ENCODE measurements around the gene SGMS1. TPM values are rescaled to one million over a fixed set of nuclear protein-coding genes. Genes with fewer than 3 reads are reported as not detected.
"Not testable (repeated sequence)": the region's sequence is repeated elsewhere in the genome, so short reads cannot be mapped to it uniquely, and the experiment has no call there.

SGMS1 gene
- total and polyA plus RNA-seq, 4 experiments from 2014 or later = 10.0 to 33.0 (median 20.3) TPM

DNA sequence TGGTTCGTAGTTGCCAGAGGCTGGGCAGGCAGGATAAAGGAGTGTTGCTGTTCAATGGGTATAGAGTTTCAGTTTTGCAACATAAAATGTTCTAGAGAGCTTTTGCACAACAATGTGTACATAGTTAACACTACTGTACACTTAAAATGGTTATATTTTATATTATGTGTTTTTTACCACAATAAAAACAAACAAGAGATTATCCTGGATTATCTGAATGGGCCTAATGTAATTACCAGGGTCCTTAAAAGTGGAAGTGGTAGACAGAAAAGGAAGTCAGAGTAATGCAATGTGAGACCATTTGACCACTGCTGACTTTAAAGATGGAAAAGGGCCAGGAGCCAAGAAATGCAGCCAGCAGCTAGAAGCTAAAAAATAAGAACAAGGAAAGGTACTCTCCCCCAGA is 159.7 kb downstream of the SGMS1 start:
- Mint-ChIP-seq H3K27ac (no peak overlapping the region), H3K36me3 (peaks cover 33 to 39% of the 10 kb centered on the region in 2 donors), H3K4me1 (peaks cover 14 to 25% (median 17%) of the 10 kb centered on the region in 4 donors), H3K4me3 (no peak overlapping the region), H3K27me3 (no peaks in the 10 kb centered on the region), H3K9me3 (no peaks in the 10 kb centered on the region)
- H3K36me3 ChIP-seq (ENCODE audit: insufficient read depth, low read length) = no peaks in the 10 kb centered on the region
- POLR2A ChIA-PET (ENCODE audit: partially characterized antibody) = no interaction called here
- H3K27me3 ChIP-seq (ENCODE audit: insufficient read depth, low read length) = no peaks in the 10 kb centered on the region
- CTCF ChIA-PET (ENCODE audit: partially characterized antibody) = no interaction called here
- H3K4me1 ChIP-seq (ENCODE audit: insufficient read depth, low read length) = peaks cover 4% of the 10 kb centered on the region
- DNase-seq = no peak
- H3K4me3 ChIP-seq (ENCODE audit: low read length in 2 of 2) = no peak overlapping the region
- intact Hi-C loops (cut with micrococcal nuclease) = no loop called here
- H3K9me3 ChIP-seq (ENCODE audit: control insufficient read depth in 1 of 2, low read length in 2 of 2) = no peaks in the 10 kb centered on the region
- H3K27ac ChIP-seq (ENCODE audit: low read depth, low read length) = no peak overlapping the region

DNA sequence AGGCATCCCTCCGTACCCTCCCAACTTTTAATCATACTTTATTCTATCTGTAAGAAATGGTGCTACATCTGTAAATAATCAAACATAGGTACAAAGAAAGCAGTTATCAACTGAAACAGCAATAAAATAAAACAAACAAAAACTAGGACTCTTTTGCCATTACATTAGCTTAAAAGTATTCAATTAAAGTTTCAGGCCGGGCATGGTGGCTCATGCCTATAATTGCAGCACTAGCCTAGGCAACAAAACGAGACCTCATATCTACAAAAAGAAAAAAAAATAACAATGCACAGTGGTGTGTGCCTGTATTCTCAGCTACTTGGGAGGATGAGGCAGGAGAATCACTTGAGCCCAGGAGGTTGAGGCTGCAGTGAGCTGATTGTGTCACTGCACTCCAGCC is 161.9 kb downstream of the SGMS1 start:
- POLR2A ChIA-PET (ENCODE audit: partially characterized antibody) = no interaction called here
- intact Hi-C loops (cut with micrococcal nuclease) = no loop called here

DNA sequence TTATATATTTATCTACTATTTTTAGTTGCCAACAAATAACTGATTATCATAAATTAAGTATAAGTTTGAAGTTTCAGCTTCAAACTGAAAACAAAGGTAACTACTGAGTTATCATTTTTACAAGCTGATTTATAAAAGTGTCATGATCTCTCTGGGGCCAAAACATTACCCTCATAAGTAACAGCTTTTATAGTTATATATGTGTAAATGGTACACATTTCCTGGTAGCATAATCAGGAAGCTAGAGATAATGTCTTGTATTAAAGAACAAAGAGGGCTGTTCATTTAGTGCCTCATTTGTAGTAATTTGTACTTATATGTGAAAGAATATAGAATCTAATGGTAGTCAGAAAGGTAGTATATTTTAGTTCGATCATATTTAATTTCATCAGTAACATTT is 162.6 kb downstream of the SGMS1 start:
- H3K27me3 Mint-ChIP-seq = no peaks in the 10 kb centered on the region
- ChIA-PET CTCF (ENCODE audit: partially characterized antibody) (interaction anchor here (1.2 kb wide), 1 partner anchor 17 kb away, joined by 4 read pairs; no protein-coding TSS in a partner anchor), POLR2A (ENCODE audit: partially characterized antibody) (no interaction called here)
- H3K4me1 Mint-ChIP-seq = peaks cover 0 to 6% (median 3%) of the 10 kb centered on the region in 4 donors
- no peak overlapping the region for H3K27ac ChIP-seq (ENCODE audit: low read depth, low read length)
- no peak overlapping the region for H3K27ac Mint-ChIP-seq
- no peaks in the 10 kb centered on the region for H3K4me1 ChIP-seq (ENCODE audit: insufficient read depth, low read length)
- intact Hi-C loops (cut with micrococcal nuclease) = no loop called here
- H3K9me3 ChIP-seq (ENCODE audit: control insufficient read depth in 1 of 2, low read length in 2 of 2) = no peaks in the 10 kb centered on the region
- no peak overlapping the region for H3K4me3 ChIP-seq (ENCODE audit: low read length in 2 of 2)
- no peak for DNase-seq
- no peaks in the 10 kb centered on the region for H3K36me3 ChIP-seq (ENCODE audit: insufficient read depth, low read length)
- no peaks in the 10 kb centered on the region for H3K27me3 ChIP-seq (ENCODE audit: insufficient read depth, low read length)
- peaks cover 43 to 52% of the 10 kb centered on the region in 2 donors for H3K36me3 Mint-ChIP-seq
- no peak overlapping the region for H3K4me3 Mint-ChIP-seq
- H3K9me3 Mint-ChIP-seq = no peaks in the 10 kb centered on the region

More for the DNA sequence above, 161.9 kb downstream of the SGMS1 start:
- CTCF ChIA-PET (ENCODE audit: partially characterized antibody) = no interaction called here
- Mint-ChIP-seq H3K4me3 (no peak overlapping the region), H3K27ac (peak overlapping the region in 1 of 7 donors; percentile 47), H3K4me1 (peaks cover 0 to 6% (median 3%) of the 10 kb centered on the region in 4 donors), H3K36me3 (peaks cover 40 to 52% of the 10 kb centered on the region in 2 donors), H3K9me3 (no peaks in the 10 kb centered on the region), H3K27me3 (no peaks in the 10 kb centered on the region)
- H3K4me3 ChIP-seq (ENCODE audit: low read length in 2 of 2) = no peak overlapping the region
- no peaks in the 10 kb centered on the region for H3K27me3 ChIP-seq (ENCODE audit: insufficient read depth, low read length)
- H3K36me3 ChIP-seq (ENCODE audit: insufficient read depth, low read length) = no peaks in the 10 kb centered on the region
- H3K4me1 ChIP-seq (ENCODE audit: insufficient read depth, low read length) = no peaks in the 10 kb centered on the region
- no peaks in the 10 kb centered on the region for H3K9me3 ChIP-seq (ENCODE audit: control insufficient read depth in 1 of 2, low read length in 2 of 2)
- DNase-seq = no peak
- H3K27ac ChIP-seq (ENCODE audit: low read depth, low read length) = no peak overlapping the region

DNA sequence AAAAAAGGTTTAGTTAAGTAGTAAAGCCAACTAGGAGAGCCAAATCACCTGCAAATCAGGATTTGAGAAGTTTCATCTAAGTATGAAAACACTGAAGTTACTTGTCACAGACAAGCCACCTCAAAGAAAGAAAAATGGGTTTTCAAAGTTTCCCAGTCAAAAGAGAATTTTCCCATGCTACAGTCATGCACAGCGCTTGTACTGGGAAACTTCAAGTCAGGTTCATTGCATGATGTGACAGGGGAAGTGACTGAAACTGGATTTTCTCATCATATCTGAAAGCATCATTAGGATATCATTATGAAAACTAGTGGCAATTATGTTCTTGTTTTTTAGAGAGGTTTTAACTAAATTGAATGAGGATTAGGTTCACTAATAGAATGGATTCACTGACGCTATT is 167.0 kb downstream of the SGMS1 start:
- H3K4me3 ChIP-seq (ENCODE audit: low read length in 2 of 2) = no peak overlapping the region
- POLR2A ChIA-PET (ENCODE audit: partially characterized antibody) = no interaction called here
- no peak overlapping the region for H3K27ac Mint-ChIP-seq
- no peaks in the 10 kb centered on the region for H3K9me3 Mint-ChIP-seq
- H3K36me3 Mint-ChIP-seq = peaks cover 38 to 42% of the 10 kb centered on the region in 2 donors
- H3K27ac ChIP-seq (ENCODE audit: low read depth, low read length) = no peak overlapping the region
- H3K27me3 Mint-ChIP-seq = no peaks in the 10 kb centered on the region
- H3K4me3 Mint-ChIP-seq = no peak overlapping the region
- intact Hi-C loops (cut with micrococcal nuclease) = no loop called here
- peaks cover 6 to 18% (median 14%) of the 10 kb centered on the region in 4 donors for H3K4me1 Mint-ChIP-seq
- CTCF ChIA-PET (ENCODE audit: partially characterized antibody) = no interaction called here
- no peaks in the 10 kb centered on the region for H3K9me3 ChIP-seq (ENCODE audit: control insufficient read depth in 1 of 2, low read length in 2 of 2)
- no peaks in the 10 kb centered on the region for H3K27me3 ChIP-seq (ENCODE audit: insufficient read depth, low read length)
- H3K4me1 ChIP-seq (ENCODE audit: insufficient read depth, low read length) = no peaks in the 10 kb centered on the region
- no peaks in the 10 kb centered on the region for H3K36me3 ChIP-seq (ENCODE audit: insufficient read depth, low read length)
- DNase-seq = no peak

DNA sequence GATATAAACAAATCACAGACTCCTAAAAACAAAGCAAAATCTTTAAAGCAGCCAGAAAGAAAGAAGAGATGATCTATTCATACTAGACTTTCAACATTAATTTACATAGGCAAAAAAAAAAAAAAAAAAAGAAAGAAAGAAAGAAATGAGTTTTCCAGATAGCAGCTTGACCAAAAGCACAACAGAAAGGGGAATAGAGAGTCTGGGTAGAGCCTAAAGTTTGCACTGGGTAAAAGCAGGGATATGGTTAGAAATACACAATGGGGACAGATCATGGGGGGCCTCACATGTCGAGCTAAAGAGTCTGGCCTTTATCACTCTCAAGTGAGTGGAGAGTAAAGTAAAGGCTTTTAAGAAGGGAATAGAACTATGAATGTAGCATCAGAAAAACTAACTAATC is 169.8 kb downstream of the SGMS1 start:
- peak overlapping the region in 1 of 7 donors; percentile 30 for H3K27ac Mint-ChIP-seq
- H3K4me3 ChIP-seq (ENCODE audit: low read length in 2 of 2) = no peak overlapping the region
- H3K4me3 Mint-ChIP-seq = no peak overlapping the region
- no peaks in the 10 kb centered on the region for H3K36me3 ChIP-seq (ENCODE audit: insufficient read depth, low read length)
- no peaks in the 10 kb centered on the region for H3K4me1 ChIP-seq (ENCODE audit: insufficient read depth, low read length)
- POLR2A ChIA-PET (ENCODE audit: partially characterized antibody) = no interaction called here
- H3K27ac ChIP-seq (ENCODE audit: low read depth, low read length) = no peak overlapping the region
- H3K9me3 ChIP-seq (ENCODE audit: control insufficient read depth in 1 of 2, low read length in 2 of 2) = no peaks in the 10 kb centered on the region
- DNase-seq = no peak
- intact Hi-C loops (cut with micrococcal nuclease) = no loop called here
- CTCF ChIA-PET (ENCODE audit: partially characterized antibody) = interaction anchor here (0.6 kb wide), 1 partner anchor 37 kb away, joined by 3 read pairs; no protein-coding TSS in a partner anchor
- no peaks in the 10 kb centered on the region for H3K9me3 Mint-ChIP-seq
- peaks cover 7 to 18% (median 15%) of the 10 kb centered on the region in 4 donors for H3K4me1 Mint-ChIP-seq
- H3K27me3 ChIP-seq (ENCODE audit: insufficient read depth, low read length) = no peaks in the 10 kb centered on the region
- peaks cover 24 to 26% of the 10 kb centered on the region in 2 donors for H3K36me3 Mint-ChIP-seq
- no peaks in the 10 kb centered on the region for H3K27me3 Mint-ChIP-seq

DNA sequence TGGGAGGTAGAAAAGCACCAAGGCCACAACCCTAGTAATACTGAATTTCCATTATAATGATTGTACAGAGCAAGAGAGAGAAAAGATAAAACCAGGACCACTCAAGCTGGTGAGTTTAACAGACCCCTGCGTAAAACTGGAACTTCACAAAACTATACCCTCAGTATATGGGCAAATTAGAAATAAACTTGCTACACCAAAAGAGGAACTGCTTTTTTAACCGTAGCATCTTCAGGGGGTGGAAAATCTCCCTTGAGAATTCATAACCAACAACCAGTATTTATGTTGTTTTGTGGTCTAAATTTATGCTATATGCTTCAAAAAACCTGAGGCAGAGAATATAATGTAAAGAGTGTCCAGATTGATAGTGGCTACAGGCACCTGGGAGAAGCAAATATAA is 171.2 kb downstream of the SGMS1 start:
- no peaks in the 10 kb centered on the region for H3K27me3 Mint-ChIP-seq
- H3K36me3 Mint-ChIP-seq = peaks cover 19 to 21% of the 10 kb centered on the region in 2 donors
- no peak overlapping the region for H3K27ac ChIP-seq (ENCODE audit: low read depth, low read length)
- ChIA-PET CTCF (ENCODE audit: partially characterized antibody) (no interaction called here), POLR2A (ENCODE audit: partially characterized antibody) (no interaction called here)
- no peak overlapping the region for H3K4me3 ChIP-seq (ENCODE audit: low read length in 2 of 2)
- H3K9me3 ChIP-seq (ENCODE audit: control insufficient read depth in 1 of 2, low read length in 2 of 2) = no peaks in the 10 kb centered on the region
- H3K27me3 ChIP-seq (ENCODE audit: insufficient read depth, low read length) = no peaks in the 10 kb centered on the region
- H3K36me3 ChIP-seq (ENCODE audit: insufficient read depth, low read length) = no peaks in the 10 kb centered on the region
- no peak overlapping the region for H3K4me3 Mint-ChIP-seq
- H3K4me1 ChIP-seq (ENCODE audit: insufficient read depth, low read length) = peaks cover 4% of the 10 kb centered on the region
- H3K9me3 Mint-ChIP-seq = no peaks in the 10 kb centered on the region
- H3K27ac Mint-ChIP-seq = peak overlapping the region in 3 of 7 donors; percentile 53 to 64 (median 53)
- H3K4me1 Mint-ChIP-seq = peaks cover 9 to 21% (median 18%) of the 10 kb centered on the region in 4 donors
- DNase-seq = no peak
- intact Hi-C loops (cut with micrococcal nuclease) = no loop called here

DNA sequence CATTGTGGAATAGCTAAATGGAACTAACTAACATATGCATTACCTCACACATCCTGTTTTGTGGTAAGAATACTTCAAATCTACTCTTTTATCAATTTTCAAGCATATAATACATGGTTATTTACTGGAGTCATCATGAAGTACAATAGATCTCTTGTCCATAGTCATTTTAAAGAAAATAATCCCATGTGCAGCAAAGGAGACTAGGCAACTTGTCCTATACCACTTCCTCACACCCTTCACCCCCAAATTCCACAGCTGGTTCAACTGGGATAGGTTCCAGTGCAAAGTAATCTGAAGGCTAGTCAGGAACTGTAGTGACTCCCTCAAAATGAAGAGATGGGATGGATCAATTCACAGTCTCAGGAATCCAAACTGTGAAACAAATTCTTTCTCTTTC is 176.1 kb downstream of the SGMS1 start:
- Mint-ChIP-seq H3K4me3 (no peak overlapping the region), H3K36me3 (peaks cover 29 to 40% of the 10 kb centered on the region in 2 donors), H3K27ac (no peak overlapping the region), H3K4me1 (peaks cover 5 to 11% (median 10%) of the 10 kb centered on the region in 4 donors), H3K9me3 (peaks cover 0 to 5% (median 2%) of the 10 kb centered on the region in 8 donors), H3K27me3 (no peaks in the 10 kb centered on the region)
- Histone ChIP-seq H3K36me3 (ENCODE audit: insufficient read depth, low read length) (no peaks in the 10 kb centered on the region), H3K9me3 (ENCODE audit: control insufficient read depth in 1 of 2, low read length in 2 of 2) (no peaks in the 10 kb centered on the region), H3K4me3 (ENCODE audit: low read length in 2 of 2) (no peak overlapping the region), H3K4me1 (ENCODE audit: insufficient read depth, low read length) (peaks cover 5% of the 10 kb centered on the region), H3K27me3 (ENCODE audit: insufficient read depth, low read length) (no peaks in the 10 kb centered on the region), H3K27ac (ENCODE audit: low read depth, low read length) (no peak overlapping the region)
- CTCF ChIA-PET (ENCODE audit: partially characterized antibody) = no interaction called here
- DNase-seq = no peak
- POLR2A ChIA-PET (ENCODE audit: partially characterized antibody) = no interaction called here
- intact Hi-C loops (cut with micrococcal nuclease) = no loop called here

DNA sequence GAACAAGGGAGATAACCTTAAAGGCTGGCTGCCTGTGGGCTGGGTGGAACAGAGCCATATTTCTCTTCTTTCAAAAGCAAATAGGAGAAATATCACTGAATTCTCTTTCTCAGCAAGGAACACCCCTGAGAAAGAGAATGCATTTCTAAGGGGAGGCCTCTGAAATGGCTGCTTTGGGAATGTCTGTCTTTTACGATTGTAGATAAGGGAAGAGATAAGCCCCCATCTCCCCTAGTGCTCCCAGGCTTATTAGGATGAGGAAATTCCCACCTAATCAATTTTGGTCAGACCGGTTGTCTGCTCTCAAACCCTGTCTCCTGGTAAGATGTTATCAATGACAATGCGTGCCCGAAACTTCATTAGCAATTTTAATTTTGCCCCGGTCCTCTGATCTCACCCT is 178.0 kb downstream of the SGMS1 start:
- Mint-ChIP-seq H3K27ac (peak overlapping the region in 1 of 7 donors; percentile 19), H3K36me3 (peaks cover 23 to 36% of the 10 kb centered on the region in 2 donors), H3K4me1 (peaks cover 4 to 14% (median 7%) of the 10 kb centered on the region in 4 donors)
- H3K4me1 ChIP-seq (ENCODE audit: insufficient read depth, low read length); intact Hi-C loops (cut with micrococcal nuclease); H3K9me3 Mint-ChIP-seq; H3K36me3 ChIP-seq (ENCODE audit: insufficient read depth, low read length); DNase-seq; H3K27me3 ChIP-seq (ENCODE audit: insufficient read depth, low read length); POLR2A ChIA-PET (ENCODE audit: partially characterized antibody); H3K9me3 ChIP-seq (ENCODE audit: control insufficient read depth in 1 of 2, low read length in 2 of 2); H3K4me3 Mint-ChIP-seq; H3K27me3 Mint-ChIP-seq; H3K27ac ChIP-seq (ENCODE audit: low read depth, low read length); CTCF ChIA-PET (ENCODE audit: partially characterized antibody); H3K4me3 ChIP-seq (ENCODE audit: low read length in 2 of 2): not testable (repeated sequence)

Measured in CD4-positive, alpha-beta memory T cell (primary cell).